MV-4-11 (cell line): Measurements from ENCODE around the gene KIF11.

Experiments used
- DNase-seq: peaks from one replicate; lab custom pipeline; 2025; lab: John Stamatoyannopoulos, UW

KIF11 gene

GRCh38 chr10:92702301-92702916 is 109.5 kb downstream of the KIF11 start:
- peak; percentile 41 for DNase-seq
